Measurements from ENCODE around the gene TCEA2. TPM values are rescaled to one million over a fixed set of nuclear protein-coding genes. Genes with fewer than 3 reads are reported as not detected.

Gene TCEA2
- polyA plus RNA-seq, 3 donors from 2014 or later, result 18.9 to 26.6 (median 24.1) TPM

DNA sequence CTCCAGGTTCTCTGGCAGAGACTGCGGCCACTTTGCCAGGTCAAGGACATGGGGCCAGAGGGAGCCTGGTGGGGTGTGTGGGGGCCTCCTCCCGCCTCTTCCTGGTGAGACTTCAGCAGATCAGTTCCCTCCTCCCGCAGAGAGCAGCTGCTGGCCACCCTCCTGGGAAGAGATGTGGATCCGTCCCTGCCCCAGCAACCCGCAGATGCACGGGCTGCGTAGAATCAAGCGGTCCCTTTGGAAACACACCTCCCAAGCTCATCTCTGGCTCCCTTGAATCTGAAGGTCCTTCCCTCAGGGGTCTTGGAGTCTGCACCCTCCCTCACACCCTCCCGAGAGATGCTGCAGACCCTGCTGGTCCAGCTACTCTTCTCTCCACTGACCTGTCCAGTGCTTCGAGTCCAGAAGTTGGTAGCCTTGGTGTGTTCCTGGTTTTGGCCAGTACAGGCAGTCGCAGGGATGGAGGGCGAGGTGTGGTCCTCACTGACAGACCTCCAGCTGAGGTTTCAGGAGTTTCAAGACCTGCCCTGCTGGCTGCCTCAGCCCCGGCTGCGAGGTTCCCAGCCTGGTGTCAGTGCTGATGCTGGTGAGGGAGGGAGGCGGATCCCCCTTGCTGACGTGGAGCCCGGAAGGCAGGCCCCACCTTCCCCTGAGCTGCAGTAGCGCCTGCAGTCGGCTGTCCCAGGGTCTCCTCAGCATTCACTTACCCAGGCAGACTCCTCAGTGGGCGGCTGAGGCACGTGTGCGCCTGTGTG, 44.2 kb downstream of the TCEA2 start, which contains the start of gene NPBWR2:
Gene NPBWR2 (minus strand): TSS at position 585 of the 755 bp plus-strand sequence. CDS start 734 bp downstream, outside the sequence.
- peaks cover 4 to 8% (median 8%) of the 10 kb centered on the region in 3 donors for H3K27me3 Mint-ChIP-seq (ENCODE audit: low read depth in 3 of 3)
- no peak within 1 kb of the TSS for H3K4me3 Mint-ChIP-seq
- H3K9me3 Mint-ChIP-seq, result no peaks in the 10 kb centered on the region
- peaks cover 4 to 5% of the 10 kb centered on the region in 2 donors for H3K4me1 Mint-ChIP-seq
- H3K36me3 Mint-ChIP-seq, result no peaks in the 10 kb centered on the region
- peak within 1 kb of the TSS in 1 of 6 donors; percentile 71 for H3K27ac Mint-ChIP-seq
- no peak for DNase-seq

GRCh38 chr20:64107736-64108457, 44.9 kb downstream of the TCEA2 start:
- H3K36me3 Mint-ChIP-seq, result no peaks in the 10 kb centered on the region
- peaks cover 2 to 8% (median 5%) of the 10 kb centered on the region in 3 donors for H3K27me3 Mint-ChIP-seq (ENCODE audit: low read depth in 3 of 3)
- no peak overlapping the region for H3K4me3 Mint-ChIP-seq
- H3K4me1 Mint-ChIP-seq, result peaks cover 2 to 5% of the 10 kb centered on the region in 2 donors
- H3K9me3 Mint-ChIP-seq, result no peaks in the 10 kb centered on the region
- H3K27ac Mint-ChIP-seq, result peak overlapping the region in 1 of 6 donors; percentile 71
- DNase-seq, result no peak

DNA sequence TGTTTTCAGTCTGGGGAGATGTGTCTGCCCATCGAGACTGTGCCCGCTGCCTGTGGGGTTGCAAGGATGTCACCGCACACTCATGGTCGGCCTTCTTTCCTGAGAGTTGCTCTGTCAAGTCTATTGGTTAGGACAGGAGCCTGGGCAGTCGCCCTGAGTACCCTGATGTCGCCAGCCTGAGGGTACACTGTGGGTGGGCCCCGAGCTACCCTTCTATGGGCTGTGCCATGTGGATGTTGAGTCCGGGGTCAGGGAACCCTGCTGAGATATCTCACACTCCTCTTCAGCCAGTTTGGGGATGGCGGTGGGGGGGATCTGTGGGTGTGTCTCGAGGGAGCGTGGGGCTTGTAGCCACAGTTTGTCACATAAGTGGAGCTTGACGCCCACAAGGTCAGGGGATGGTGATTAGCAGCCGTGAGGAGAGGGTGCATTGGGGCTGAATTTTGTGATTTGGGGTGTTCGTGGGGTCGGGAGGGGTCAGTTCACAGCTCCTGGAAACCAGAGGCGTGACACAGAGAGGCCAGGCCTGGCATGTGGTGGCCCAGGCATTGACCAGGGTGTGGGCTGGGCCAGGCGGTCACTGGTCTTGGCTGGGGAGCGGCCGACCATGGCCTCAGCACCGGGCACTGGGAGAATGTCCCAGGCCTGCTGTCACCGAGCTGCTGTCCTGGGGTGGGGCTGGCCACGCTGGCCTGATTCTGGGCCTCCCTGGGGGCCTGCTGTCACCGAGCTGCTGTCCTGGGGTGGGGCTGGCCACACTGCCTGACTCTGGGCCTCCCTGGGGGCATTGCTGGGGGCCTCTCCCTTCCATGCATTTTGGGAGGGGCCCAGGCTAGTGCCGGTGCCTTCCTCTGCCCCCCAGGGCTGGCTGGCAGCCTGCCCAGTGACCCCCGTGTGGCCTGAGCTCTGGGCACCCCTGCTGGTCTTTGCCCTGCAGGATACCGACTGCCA, 46.0 kb downstream of the TCEA2 start:
- Mint-ChIP-seq H3K4me1 (peaks cover 2 to 5% of the 10 kb centered on the region in 2 donors), H3K4me3 (no peak overlapping the region), H3K9me3 (no peaks in the 10 kb centered on the region), H3K36me3 (no peaks in the 10 kb centered on the region), H3K27me3 (ENCODE audit: low read depth in 3 of 3) (peaks cover 1 to 2% (median 2%) of the 10 kb centered on the region in 3 donors), H3K27ac (no peak overlapping the region)
- DNase-seq, result no peak

- peaks cover 2 to 5% of the 10 kb centered on the region in 2 donors for H3K4me1 Mint-ChIP-seq
These were observed 46.9 kb downstream of the TCEA2 start for GRCh38 chr20:64109831-64110391.

GRCh38 chr20:64110411-64111068, 47.5 kb downstream of the TCEA2 start:
- no peak for DNase-seq
- no peak overlapping the region for H3K27ac Mint-ChIP-seq
- peaks cover 2 to 5% of the 10 kb centered on the region in 2 donors for H3K4me1 Mint-ChIP-seq
- peaks cover 1 to 2% (median 2%) of the 10 kb centered on the region in 3 donors for H3K27me3 Mint-ChIP-seq (ENCODE audit: low read depth in 3 of 3)
- no peaks in the 10 kb centered on the region for H3K36me3 Mint-ChIP-seq
- H3K4me3 Mint-ChIP-seq, result no peak overlapping the region
- no peaks in the 10 kb centered on the region for H3K9me3 Mint-ChIP-seq

More at GRCh38 chr20:64109831-64110391, 46.9 kb downstream of the TCEA2 start:
- no peak for DNase-seq
- Mint-ChIP-seq H3K27ac (no peak overlapping the region), H3K27me3 (ENCODE audit: low read depth in 3 of 3) (peaks cover 1 to 2% (median 2%) of the 10 kb centered on the region in 3 donors), H3K36me3 (no peaks in the 10 kb centered on the region), H3K4me3 (no peak overlapping the region), H3K9me3 (no peaks in the 10 kb centered on the region)

- H3K27me3 Mint-ChIP-seq (ENCODE audit: low read depth in 3 of 3), result peaks cover 0 to 3% (median 3%) of the 10 kb centered on the region in 3 donors
- no peak overlapping the region for H3K27ac Mint-ChIP-seq
- H3K36me3 Mint-ChIP-seq, result no peaks in the 10 kb centered on the region
- no peak overlapping the region for H3K4me3 Mint-ChIP-seq
- no peaks in the 10 kb centered on the region for H3K9me3 Mint-ChIP-seq
- H3K4me1 Mint-ChIP-seq, result peaks cover 2 to 5% of the 10 kb centered on the region in 2 donors
- no peak for DNase-seq
These were observed 49.0 kb downstream of the TCEA2 start for GRCh38 chr20:64111841-64112641.

- DNase-seq, result no peak
- Mint-ChIP-seq H3K27me3 (ENCODE audit: low read depth in 3 of 3) (peaks cover 0 to 3% (median 3%) of the 10 kb centered on the region in 3 donors), H3K4me1 (peaks cover 2 to 5% of the 10 kb centered on the region in 2 donors), H3K36me3 (no peaks in the 10 kb centered on the region), H3K4me3 (no peak overlapping the region), H3K9me3 (no peaks in the 10 kb centered on the region), H3K27ac (no peak overlapping the region)
These were observed 49.9 kb downstream of the TCEA2 start for GRCh38 chr20:64112691-64113443.

GRCh38 chr20:64113444-64113775, 50.4 kb downstream of the TCEA2 start:
- Mint-ChIP-seq H3K27me3 (ENCODE audit: low read depth in 3 of 3) (peaks cover 0 to 3% (median 2%) of the 10 kb centered on the region in 3 donors), H3K4me3 (no peak overlapping the region), H3K9me3 (no peaks in the 10 kb centered on the region), H3K36me3 (no peaks in the 10 kb centered on the region), H3K27ac (no peak overlapping the region), H3K4me1 (no peaks in the 10 kb centered on the region)
- DNase-seq, result no peak

DNA sequence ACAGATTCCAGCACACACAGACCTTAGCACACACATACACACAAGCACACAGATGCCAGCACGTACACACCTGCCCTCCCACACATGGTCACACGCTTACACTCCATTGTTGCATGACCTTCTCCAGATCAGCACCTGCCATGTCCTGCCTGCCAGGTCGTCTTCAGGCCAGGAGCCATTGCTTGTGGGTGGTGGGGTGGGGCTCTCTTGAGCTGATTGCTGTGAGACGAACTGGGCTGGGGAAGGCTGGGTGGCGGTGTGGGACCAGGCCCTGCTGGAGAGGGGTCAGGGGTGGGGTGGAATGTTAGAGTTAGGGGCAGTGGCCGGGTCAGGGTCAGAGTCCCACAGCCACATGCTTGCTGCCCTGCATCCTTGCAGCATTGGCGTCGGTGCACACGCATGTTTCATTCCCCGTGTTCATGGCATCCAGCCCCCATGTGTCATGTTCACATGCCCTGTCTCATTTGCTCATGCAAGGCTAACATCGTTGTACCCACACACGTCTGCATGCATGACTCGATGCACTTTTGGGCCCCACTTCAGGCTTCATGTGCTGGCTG, 50.9 kb downstream of the TCEA2 start:
- Mint-ChIP-seq H3K27ac (no peak overlapping the region), H3K4me1 (no peaks in the 10 kb centered on the region), H3K4me3 (no peak overlapping the region), H3K36me3 (no peaks in the 10 kb centered on the region), H3K9me3 (no peaks in the 10 kb centered on the region), H3K27me3 (ENCODE audit: low read depth in 3 of 3) (peaks cover 0 to 3% (median 2%) of the 10 kb centered on the region in 3 donors)
- DNase-seq, result no peak

GRCh38 chr20:64114356-64114971, 51.5 kb downstream of the TCEA2 start:
- Mint-ChIP-seq H3K27ac (no peak overlapping the region), H3K4me1 (no peaks in the 10 kb centered on the region), H3K9me3 (no peaks in the 10 kb centered on the region), H3K27me3 (ENCODE audit: low read depth in 3 of 3) (peaks cover 0 to 3% (median 2%) of the 10 kb centered on the region in 3 donors), H3K4me3 (no peak overlapping the region), H3K36me3 (no peaks in the 10 kb centered on the region)
- no peak for DNase-seq

GRCh38 chr20:64115171-64115911, 52.3 kb downstream of the TCEA2 start:
- Mint-ChIP-seq H3K36me3 (no peaks in the 10 kb centered on the region), H3K4me3 (no peak overlapping the region), H3K27ac (no peak overlapping the region), H3K4me1 (peaks cover 3 to 5% of the 10 kb centered on the region in 2 donors), H3K9me3 (no peaks in the 10 kb centered on the region), H3K27me3 (ENCODE audit: low read depth in 3 of 3) (peaks cover 0 to 6% (median 3%) of the 10 kb centered on the region in 3 donors)
- DNase-seq, result no peak

Measured in immature natural killer cell (primary cell).